Sigmoid colon (tissue), 4 donors: Measurements from ENCODE around the gene REELD1.

Experiments used
- CTCF ChIP-seq, 4 experiments: fragments of 450-650 bp in 3 of 4; fragments of 200-600 bp in 1 of 4; IDR thresholded peaks; one replicate each; pipeline ENCODE4 v1.5.1; 2016 to 2019; ENCODE audit warnings: antibody characterized with exemption in 4 of 4, mild to moderate bottlenecking in 3 of 4, moderate library complexity in 2 of 4
- EP300 ChIP-seq, 4 donors: sonication (generic); formaldehyde crosslinking; IDR thresholded peaks; one replicate each; pipeline ENCODE4 v1.6.1; 2017; ENCODE audit warnings: antibody characterized with exemption in 4 of 4
- POLR2A ChIP-seq, 2 donors: fragments of 450-650 bp; IDR thresholded peaks; one replicate each; pipeline ENCODE4 v1.6.1; 2016; ENCODE audit warnings: antibody characterized with exemption in 2 of 2, mild to moderate bottlenecking in 2 of 2, moderate library complexity in 2 of 2

GRCh38 chr4:146275370-146275769, 61.0 kb downstream of the REELD1 start:
- TF ChIP-seq CTCF (IDR thresholded peaks at IDR 0.05): no peak
- TF ChIP-seq POLR2A (IDR thresholded peaks at IDR 0.05): no peak
- TF ChIP-seq EP300 (IDR thresholded peaks at IDR 0.05): no peak
